ENCODE measurements around the gene MYO15A.

The MYO15A gene

DNA sequence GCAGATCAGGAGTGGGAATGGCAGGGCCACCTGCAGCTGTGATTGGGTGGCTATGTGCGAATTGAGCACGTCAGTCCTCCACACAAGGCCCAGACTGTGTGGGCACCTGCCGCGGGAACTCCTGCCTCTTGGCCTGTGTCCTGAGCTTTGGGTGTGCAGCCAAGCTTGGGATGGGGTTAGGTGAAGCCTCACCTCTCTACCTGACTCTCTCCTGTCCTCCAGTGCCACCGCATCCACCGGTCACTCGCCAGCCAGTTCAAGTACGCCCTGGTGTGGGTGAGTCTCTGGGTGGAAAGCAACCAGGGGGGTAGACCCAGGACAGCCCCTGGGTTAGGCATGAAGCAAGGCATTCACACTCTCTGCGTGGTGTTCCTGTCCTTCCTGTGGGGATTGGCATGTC lies 2.3 kb upstream of the MYO15A start:
- FAIRE-seq, result no peak

DNA sequence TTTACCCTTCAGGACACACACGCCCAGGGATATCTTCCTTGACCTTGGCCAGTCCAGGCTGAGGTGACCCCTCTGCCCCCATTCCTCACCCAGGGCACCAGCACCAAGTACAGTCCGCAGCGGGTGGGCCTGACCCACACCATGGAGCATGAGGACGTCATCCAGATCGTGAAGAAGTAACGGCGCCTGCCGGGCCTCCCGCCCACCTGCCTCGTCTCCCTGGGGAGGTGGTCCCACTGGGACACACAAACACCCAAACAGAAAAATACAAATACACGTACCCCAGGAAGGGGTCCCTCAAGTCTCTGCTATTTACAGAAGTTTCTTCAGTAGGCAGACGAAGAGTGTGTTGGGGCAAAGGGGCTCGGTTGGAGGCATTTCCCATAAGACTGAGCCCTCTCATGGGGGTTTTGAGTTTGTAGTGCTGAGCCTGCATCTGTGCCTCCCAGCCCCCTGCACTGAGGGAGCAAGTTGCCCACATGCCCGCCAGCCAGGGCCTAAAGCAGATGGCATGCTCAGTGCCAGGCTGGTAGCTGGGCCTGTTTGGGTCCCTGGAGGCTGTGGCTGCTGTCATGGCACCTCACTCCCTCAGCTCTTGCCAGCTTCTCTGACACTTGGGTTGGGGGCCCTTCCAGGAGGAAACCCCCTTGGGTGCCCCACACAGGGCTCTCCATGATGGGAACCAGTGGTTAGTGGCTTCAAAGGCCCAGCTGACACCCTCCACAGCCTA lies 1.3 kb upstream of the MYO15A start:
- no peak for FAIRE-seq

DNA sequence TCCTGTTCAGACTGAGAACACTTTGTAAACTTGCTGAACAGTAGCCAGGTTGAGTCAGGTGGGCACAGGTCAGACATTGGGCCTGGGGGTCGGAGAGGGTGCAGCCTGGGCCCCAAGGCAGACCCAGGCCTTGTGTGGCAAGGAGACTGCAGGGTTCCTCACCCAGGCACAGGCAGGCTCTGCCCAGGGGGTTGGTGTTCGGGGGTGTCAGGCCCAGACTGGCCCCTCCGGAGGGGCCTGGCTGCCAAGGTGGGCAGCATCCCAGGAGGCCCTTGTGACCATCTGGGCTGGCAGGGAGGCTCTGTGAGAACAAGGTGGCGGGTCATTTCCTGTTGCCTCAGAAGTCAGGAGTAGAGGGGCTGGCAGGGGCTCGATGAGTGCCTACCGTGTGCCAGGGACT lies 585 bp upstream of the MYO15A start:
- no peak for FAIRE-seq

DNA sequence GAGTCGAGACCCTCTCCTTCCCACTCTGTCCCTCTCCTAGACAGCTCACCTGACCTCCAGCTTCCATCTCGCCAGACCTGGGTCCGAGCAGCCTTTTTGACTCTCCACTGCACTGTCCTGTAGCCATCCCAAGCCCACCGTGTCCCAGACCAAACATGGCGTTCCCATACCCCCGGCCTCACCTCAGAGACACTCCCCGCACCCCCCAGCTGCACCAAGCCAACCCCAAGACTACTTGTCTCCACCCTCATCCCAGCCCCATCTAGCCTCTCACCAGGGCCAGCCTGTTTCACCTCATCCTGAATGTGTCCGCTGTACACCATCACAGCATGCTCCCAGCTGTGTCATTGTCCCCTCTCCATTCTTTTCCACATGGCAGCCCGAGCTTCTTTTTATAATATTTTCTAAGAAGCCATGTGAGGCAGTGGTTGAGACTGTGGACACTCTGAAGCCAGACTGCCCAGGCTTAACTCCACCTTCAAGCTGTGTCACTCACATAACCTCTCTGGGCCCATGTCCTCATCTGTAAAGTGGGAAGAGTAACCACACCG lies 1.5 kb downstream of the MYO15A start:
- no peak for FAIRE-seq

DNA sequence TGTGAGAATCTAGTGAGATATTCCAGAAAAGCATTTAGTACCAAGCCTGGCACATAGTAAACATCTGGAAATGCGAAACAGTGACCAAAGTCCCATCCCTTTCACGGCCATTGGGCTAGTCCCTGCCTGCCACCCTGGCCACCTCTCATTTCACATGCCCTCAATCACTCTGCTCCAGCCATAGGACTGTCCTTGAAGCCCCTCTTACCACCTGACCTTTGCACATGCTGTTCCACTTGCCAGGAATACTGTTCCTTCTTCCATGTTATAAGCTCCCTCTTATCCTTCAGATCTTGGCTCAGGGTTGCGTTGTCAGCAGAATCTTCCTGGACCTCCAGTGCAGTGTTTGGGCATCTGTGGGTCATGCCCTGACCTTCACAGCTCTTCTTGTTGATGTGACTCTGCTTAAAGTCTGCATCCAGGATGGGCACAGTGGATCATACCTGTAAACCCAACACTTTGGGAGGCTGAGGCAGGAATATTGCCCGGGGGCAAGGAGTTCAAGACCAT lies 2.1 kb downstream of the MYO15A start:
- no peak for FAIRE-seq

DNA sequence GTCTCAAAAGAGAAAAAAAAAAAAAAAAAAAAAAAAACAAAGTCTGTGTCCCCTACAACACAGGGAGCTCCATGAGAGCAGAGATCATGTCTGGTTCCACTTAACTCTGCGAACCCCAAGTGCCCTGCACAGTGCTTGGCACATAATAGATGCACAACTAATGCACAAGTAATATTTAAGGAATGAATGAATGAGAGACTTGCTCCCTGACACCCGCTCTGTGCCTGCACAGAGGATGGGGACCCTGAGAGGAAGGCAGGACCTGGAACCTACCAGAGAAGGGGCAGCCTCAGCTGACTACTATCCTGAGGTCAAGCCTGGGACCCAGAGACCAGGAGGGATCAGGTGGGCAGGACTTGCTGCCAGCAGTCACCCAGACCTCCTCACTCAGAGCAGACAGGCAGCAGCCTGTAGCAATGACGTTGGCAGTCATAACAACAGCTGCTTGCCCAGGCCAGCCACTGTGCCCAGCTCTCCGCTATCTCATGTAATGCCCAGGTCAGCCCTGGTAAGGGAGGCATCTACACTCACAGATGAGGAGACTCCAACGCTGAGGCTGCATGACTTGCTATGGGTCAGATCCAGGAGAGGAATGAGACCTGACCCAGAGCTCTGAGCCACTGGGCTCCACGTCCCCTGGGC lies 2.9 kb downstream of the MYO15A start:
- FAIRE-seq, result no peak

DNA sequence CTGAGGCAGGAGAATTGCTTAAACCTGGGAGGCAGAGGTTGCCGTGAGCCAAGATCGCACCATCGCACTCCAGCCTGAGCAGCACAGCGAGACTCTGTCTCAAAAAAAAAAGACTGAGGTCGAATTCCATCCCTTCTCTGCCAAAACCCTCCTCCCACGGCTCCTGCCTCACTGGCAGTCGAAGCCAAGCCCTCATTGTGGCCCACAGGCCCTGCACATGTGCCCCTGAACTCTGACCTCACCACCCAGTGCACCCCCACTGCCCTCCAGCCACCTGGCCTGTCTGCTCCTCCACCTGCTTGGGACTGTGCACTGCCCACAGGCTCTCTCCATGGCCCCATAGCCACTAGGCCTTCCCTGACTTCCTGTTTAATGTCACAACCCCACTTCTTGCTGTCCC lies 7.0 kb downstream of the MYO15A start:
- FAIRE-seq, result no peak

DNA sequence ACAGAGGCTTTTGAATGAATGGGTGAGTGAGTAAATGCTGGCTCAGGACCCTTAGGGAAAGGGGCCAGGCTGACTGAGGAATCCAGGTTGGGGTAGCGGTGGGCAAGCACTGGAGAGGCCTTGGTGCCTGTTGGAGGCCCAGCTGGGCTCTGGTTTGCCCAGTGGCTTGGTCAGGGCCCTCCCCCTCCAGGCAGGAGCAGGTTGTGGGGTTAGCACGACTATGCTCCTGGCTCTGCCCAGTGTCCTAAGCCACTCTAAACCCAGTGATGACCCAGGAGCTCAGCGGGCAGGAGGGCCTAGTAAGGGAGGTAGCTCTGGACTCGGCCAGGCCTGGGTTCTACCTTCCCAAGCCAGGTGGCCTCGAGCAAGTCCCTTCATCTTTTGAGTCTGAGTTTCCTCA lies 7.5 kb downstream of the MYO15A start:
- FAIRE-seq, result no peak

DNA sequence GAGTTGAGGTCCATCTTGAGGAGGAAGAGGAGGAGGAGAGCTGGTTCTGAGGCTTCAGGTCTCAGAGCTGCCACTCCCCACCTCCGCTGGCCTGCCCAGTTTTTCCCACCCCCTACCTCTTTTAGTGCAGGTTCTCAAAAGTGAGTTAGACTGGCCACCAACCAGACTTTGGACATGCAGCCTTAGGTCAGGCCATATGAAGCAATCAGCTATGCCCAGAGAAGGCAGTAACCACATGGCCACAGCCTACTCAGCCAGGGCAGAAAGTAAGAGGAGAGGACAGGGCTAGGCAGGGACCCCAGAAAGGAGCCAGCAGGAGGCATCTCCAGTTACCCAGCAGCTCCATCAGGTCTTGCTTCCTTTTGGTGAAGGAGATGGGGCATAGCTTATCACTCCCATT lies 9.0 kb downstream of the MYO15A start:
- no peak for FAIRE-seq

DNA sequence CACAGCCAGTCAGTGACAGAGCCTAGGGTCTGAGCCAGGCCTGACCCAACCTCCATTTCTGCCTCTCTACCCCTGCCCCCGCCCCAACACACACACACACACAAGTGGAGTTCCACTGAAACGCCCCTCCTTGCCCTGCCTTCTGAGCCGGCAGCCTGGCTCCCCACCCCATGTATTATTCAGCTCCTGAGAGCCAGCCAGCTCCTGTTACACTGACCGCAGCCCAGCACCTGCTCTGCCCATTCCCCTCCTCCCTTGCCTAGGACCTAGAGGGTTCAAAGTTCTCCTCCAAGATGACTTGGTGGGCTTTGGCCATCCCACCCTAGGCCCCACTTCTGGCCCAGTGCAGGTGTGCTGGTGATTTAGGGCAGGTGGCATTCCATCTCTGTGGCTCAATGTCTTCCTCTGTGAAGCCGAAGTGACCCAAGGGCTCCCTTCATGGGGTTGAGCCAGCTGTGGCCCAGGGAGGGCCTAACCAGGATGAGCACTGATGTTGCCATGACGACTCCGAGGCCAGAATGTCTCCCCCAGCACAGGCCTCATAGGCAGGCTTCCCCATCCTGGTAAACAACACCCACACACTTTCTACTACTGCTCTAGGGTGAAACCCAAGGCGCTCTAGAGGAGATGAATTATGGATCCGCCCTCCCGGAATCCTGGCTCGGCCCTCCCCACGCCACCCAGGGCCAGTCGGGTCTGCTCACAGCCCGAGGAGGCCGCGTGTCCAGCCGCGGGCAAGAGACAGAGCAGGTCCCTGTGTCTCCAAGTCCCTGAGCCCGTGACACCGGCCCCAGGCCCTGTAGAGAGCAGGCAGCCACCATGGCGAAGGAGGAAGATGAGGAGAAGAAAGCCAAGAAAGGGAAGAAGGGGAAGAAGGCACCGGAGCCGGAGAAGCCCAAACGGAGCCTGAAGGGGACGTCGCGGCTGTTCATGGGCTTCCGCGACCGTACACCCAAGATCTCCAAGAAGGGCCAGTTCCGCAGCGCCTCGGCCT lies 9.7 kb downstream of the MYO15A start:
- FAIRE-seq, result no peak

DNA sequence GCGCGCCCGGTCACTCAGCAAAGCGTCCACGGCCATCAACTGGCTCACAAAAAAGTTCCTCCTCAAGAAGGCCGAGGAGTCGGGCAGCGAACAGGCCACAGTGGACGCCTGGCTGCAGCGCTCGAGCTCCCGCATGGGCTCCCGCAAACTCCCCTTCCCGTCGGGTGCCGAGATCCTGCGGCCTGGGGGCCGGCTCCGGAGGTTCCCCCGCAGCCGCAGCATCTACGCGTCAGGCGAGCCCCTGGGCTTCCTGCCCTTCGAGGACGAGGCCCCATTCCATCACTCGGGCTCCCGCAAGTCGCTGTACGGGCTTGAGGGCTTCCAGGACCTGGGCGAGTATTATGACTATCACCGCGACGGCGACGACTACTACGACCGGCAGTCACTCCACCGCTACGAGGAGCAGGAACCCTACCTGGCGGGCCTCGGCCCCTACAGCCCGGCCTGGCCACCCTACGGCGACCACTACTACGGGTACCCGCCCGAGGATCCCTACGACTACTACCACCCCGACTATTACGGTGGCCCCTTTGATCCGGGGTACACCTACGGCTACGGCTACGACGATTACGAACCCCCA lies 10.7 kb downstream of the MYO15A start:
- FAIRE-seq, result no peak

DNA sequence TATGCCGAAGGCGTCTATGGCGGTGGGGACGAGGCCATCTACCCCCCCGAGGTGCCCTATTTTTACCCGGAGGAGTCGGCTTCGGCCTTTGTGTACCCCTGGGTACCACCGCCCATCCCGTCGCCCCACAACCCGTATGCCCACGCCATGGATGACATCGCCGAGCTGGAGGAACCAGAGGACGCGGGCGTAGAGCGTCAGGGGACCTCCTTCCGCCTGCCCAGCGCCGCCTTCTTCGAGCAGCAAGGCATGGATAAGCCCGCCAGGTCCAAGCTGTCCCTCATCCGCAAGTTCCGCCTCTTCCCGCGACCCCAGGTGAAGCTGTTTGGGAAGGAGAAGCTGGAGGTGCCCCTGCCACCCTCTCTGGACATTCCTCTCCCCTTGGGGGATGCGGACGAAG lies 11.4 kb downstream of the MYO15A start:
- FAIRE-seq, result no peak

DNA sequence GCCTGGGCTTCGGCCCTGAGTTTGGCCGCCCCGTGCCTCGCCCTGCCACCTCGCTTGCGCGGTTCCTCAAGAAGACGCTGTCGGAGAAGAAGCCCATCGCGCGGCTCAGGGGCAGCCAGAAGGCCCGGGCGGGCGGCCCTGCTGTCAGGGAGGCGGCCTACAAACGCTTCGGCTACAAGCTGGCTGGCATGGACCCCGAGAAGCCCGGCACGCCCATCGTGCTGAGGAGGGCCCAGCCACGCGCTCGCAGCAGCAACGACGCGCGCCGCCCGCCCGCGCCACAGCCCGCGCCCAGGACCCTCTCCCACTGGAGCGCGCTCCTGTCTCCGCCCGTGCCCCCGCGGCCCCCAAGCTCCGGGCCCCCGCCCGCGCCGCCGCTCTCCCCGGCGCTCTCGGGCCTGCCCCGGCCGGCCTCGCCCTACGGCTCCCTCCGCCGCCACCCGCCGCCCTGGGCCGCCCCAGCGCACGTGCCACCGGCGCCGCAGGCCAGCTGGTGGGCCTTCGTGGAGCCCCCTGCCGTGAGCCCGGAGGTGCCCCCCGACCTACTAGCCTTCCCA lies 12.0 kb downstream of the MYO15A start:
- FAIRE-seq, result no peak

DNA sequence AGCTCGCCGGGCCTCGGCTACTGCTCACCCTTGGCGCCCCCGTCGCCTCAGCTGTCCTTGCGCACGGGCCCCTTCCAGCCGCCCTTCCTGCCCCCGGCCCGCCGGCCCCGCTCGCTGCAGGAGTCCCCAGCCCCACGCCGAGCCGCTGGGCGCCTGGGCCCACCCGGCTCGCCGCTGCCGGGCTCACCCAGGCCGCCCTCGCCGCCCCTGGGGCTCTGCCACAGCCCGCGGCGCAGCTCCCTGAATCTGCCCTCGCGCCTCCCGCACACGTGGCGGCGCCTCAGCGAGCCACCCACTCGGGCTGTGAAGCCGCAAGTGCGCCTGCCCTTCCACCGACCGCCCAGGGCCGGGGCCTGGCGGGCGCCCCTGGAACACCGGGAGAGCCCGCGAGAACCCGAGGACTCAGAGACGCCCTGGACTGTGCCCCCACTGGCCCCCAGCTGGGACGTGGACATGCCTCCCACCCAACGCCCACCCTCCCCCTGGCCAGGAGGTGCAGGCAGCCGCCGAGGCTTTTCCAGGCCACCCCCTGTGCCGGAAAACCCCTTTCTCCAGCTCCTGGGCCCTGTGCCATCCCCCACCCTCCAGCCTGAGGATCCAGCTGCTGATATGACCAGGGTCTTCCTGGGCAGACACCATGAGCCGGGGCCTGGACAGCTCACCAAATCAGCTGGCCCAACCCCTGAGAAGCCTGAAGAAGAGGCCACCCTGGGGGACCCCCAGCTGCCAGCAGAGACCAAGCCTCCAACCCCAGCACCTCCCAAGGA lies 12.8 kb downstream of the MYO15A start:
- no peak for FAIRE-seq

DNA sequence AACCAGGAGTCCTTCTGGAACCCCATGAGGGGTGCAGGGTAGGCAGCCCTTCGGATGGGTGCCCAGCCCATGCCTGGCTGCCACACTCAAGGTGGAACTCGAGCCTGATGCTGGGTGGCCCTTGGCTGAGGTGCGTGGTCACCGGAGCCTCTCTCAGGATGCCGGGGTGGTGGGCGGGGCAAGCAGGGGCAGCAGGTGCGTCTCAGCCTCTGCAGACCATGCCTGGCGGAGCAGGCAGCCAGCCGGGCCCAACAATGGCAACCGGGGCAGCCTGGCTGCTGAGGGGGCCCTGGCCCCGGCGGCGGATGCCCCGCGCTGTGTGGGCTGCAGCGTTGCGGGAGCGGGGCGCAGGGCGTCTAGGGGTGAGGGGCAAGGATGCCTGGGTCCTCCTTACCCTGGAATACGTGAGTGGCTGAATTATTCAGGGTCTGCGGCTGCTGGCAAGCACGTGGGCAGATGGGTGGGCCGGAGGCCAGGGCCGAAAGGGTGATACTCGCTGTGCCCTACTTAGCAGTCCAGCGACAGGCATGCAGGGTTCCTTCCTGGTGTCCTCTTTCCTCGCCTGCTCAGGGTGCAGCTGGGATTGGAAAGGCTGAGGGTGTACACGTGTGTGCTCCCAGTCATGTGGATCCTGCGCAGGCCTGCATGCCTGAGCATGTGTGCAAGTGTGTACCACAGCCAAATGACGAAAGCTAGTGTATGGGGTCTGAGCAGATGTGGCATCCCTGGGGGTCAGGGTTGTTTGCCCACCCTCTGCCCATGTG lies 14.6 kb downstream of the MYO15A start:
- no peak for FAIRE-seq

DNA sequence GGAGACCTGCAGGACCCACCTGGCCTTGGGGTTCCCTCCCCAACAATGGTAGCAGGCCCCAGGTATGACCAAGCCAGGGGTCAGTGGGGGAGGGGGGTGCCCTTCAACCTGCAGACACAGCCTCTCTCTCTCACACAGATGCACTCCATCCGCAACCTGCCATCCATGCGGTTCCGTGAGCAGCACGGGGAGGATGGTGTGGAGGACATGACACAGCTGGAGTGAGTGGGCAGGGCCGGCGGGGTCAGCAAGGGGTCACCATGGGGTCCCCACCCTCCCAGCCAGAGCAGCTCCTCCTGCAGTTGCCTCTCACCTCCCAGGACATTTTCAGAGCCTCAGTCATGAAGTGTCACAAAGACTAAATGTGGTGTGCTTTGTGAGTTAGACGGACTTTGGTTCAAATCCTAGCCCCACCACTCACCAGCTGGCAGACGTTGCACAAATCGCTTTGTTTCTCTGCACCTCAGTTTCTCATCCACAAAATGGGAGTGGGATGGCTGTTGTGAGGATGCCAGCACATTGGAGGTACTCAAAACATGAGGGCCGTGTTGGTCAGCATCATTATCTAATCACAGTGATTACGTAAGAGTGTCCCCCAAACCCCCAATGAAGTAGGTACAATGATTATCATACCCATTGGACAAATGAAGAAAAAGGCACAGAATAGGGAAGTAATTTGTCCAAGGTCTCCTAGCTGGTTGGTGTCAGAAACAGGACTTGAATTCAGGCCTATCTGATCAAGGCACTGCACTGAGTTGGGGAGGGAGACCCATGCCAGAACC lies 16.0 kb downstream of the MYO15A start:
- no peak for FAIRE-seq

DNA sequence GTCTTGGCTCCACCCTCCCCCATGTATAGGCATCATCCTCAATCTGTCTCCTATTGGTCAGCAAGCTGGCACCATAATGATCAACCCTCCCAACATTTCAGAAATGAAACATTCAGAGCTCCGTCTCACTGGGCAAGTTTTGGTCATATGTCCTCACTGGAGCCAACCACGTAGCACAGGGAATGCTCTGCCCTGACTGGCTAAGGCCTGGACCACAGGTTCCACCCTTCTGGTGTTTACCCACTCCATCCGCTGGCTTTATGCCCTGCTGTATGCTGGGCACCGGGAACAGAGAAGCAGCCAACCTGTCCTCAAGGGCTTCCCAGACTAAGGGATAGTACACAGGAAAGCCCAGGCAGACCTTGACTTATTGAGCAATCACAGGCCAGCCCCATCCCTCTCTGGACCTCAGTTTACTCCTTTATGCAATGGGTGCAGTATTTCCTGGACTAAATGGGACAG lies 20.5 kb downstream of the MYO15A start:
- no peak for FAIRE-seq

DNA sequence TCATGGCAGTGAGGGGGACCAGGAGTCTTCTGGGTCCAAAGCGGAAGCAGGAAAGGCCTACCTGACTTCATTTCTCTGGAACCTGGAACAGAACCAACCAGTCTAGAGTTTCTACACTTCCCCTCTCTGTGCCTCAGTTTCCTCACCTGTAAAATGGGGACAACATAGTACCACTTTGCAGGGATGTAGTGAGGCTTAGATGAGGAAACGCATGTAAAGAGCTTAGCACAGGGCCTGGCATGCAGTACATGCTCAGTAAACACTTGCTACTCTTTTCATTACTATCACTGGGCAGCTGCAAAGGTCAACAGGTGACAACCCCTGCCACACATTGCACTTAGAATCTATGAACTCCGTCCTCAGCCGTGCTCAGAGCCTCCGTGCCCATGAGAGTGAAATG lies 24.2 kb downstream of the MYO15A start:
- FAIRE-seq, result no peak

DNA sequence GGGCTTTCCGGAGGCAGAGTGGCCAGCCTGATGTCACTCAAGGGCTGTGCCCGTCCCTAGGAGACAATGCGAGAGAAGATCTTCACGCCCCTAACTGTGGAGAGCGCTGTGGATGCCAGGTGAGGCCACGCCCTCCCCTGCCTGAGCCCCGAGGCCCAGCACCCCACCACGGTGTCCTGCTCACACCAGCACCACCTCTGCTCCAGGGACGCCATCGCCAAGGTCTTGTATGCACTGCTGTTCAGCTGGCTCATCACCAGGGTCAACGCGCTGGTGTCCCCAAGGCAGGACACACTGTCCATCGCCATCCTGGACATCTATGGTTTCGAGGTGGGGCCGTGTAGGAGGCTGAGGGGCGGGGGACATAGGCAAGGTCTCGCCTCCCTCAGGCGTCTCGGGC lies 27.8 kb downstream of the MYO15A start:
- FAIRE-seq, result no peak
